HUES6 (cell line): Measurements from ENCODE around the gene ADD3.
"Not testable (repeated sequence)": the region's sequence is repeated elsewhere in the genome, so short reads cannot be mapped to it uniquely, and the experiment has no call there.

Experiments
- H3K27ac ChIP-seq: 2 replicates; pipeline ENCODE4 v1.7.0; 2013; ENCODE audit warnings: low read depth, mild to moderate bottlenecking, low read length, inconsistent platforms
- H3K27me3 ChIP-seq: 2 replicates; pipeline ENCODE4 v1.6.1; 2013; ENCODE audit warnings: low read length; ENCODE audit not compliant: control insufficient read depth, insufficient read depth
- H3K36me3 ChIP-seq: 2 replicates; pipeline ENCODE4 v1.6.1; 2013; ENCODE audit warnings: low read length; ENCODE audit not compliant: control insufficient read depth, insufficient read depth
- H3K4me1 ChIP-seq: 2 replicates; pipeline ENCODE4 v1.6.1; 2013; ENCODE audit warnings: low read length; ENCODE audit not compliant: control insufficient read depth, insufficient read depth
- H3K4me3 ChIP-seq: 2 replicates; pipeline ENCODE4 v1.5.1; 2013; ENCODE audit warnings: low read depth, low read length
- H3K9ac ChIP-seq: one replicate; pipeline ENCODE4 v1.6.1; 2013; ENCODE audit warnings: mild to moderate bottlenecking, low read length
- H3K9me3 ChIP-seq: 2 replicates; pipeline ENCODE4 v1.6.1; 2013; ENCODE audit warnings: low read depth, low read length; ENCODE audit not compliant: control insufficient read depth, insufficient read depth

The ADD3 gene

DNA sequence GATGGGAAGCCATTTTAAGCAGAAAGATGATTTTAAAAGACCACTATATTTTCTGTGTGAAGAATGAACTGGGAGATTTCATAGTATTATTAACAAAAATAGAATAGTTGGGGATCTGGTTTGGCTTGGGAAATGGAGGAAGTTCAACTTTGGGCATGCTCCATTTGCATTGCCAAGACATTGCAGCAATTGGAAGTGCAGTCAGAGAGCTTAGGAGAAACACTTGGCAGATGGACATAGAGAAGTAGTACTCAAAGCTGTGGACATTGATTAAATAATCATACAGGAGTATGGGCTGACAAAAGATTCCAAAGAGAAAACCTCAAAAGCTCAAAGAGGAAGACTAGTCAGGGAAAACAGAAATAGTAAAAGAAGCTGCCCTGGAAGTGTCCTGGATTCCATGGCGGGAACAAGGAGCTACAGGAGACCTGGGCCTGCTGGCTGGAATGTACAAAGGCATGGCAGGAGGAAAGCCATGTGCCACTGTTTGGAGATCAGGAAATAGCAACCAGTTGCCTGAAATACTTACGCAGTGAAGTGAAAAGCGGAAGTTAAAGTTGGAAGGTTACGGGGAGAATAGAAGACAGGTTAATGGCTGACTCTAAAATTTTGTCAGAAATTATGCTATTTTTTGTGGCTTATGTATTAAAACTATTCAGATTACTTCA is 106.0 kb downstream of the ADD3 start:
- H3K9me3 ChIP-seq = no peaks in the 10 kb centered on the region
- H3K4me3 ChIP-seq = no peak overlapping the region
- H3K9ac ChIP-seq = no peak overlapping the region
- no peak overlapping the region for H3K27ac ChIP-seq
- peaks cover 52% of the 10 kb centered on the region for H3K36me3 ChIP-seq
- no peaks in the 10 kb centered on the region for H3K4me1 ChIP-seq
- no peaks in the 10 kb centered on the region for H3K27me3 ChIP-seq

DNA sequence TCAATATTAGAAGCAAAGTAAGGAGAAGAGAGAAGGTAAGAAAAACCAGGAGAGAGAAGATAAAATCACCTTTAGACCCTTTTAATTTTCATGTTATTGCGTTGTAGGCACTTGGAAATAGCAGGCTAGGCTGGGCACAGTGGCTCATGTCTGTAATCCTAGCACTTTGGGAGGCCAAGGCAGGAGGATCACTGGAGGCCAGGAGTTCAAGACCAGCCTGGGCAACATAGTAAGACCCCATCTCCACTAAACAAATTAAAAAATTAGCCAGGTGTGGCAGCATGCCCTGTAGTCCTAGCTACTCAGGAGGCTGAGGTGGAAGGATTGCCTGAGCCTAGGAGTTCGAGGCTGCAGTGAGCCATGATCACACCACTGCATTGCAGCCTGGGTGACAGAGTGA is 106.9 kb downstream of the ADD3 start:
- H3K9ac ChIP-seq = not testable (repeated sequence)
- peaks cover 60% of the 10 kb centered on the region for H3K36me3 ChIP-seq

DNA sequence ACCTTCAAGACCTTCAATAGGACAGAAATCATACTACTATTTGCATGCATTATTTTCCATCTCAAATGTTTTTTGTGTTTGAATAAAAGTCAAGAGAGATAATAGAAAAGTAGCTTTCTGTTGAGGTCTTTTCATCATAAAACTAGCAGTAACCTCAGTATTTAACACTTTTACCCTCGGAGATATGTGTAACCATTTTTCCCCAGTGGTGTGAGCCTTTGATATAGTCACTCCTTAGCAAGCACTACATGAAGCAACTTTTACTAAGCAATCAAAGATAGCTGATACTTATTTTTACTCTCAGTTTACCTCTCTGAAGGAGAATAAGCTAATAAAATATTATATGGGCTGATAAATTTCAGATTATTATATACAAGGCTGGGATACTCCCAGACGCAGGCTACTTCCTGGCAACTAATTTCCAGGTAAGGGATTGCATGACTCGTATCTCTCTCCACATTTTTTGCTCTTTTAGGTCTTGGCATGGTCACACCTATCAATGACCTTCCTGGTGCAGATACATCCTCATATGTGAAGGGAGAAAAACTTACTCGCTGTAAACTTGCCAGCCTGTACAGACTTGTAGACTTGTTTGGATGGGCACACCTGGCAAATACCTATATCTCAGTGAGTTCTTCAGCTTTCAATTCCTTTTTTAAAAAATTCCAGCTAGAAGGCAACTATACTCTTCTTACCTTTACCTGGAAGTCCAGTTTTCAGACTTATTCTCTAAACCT is 108.2 kb downstream of the ADD3 start:
- no peaks in the 10 kb centered on the region for H3K27me3 ChIP-seq
- H3K27ac ChIP-seq = no peak overlapping the region
- H3K9me3 ChIP-seq = no peaks in the 10 kb centered on the region
- H3K4me3 ChIP-seq = no peak overlapping the region
- H3K9ac ChIP-seq = no peak overlapping the region
- peaks cover 61% of the 10 kb centered on the region for H3K36me3 ChIP-seq
- no peaks in the 10 kb centered on the region for H3K4me1 ChIP-seq

More for the DNA sequence above, 106.9 kb downstream of the ADD3 start:
- not testable (repeated sequence) for H3K27ac ChIP-seq, H3K9me3 ChIP-seq, H3K27me3 ChIP-seq, H3K4me3 ChIP-seq, H3K4me1 ChIP-seq

DNA sequence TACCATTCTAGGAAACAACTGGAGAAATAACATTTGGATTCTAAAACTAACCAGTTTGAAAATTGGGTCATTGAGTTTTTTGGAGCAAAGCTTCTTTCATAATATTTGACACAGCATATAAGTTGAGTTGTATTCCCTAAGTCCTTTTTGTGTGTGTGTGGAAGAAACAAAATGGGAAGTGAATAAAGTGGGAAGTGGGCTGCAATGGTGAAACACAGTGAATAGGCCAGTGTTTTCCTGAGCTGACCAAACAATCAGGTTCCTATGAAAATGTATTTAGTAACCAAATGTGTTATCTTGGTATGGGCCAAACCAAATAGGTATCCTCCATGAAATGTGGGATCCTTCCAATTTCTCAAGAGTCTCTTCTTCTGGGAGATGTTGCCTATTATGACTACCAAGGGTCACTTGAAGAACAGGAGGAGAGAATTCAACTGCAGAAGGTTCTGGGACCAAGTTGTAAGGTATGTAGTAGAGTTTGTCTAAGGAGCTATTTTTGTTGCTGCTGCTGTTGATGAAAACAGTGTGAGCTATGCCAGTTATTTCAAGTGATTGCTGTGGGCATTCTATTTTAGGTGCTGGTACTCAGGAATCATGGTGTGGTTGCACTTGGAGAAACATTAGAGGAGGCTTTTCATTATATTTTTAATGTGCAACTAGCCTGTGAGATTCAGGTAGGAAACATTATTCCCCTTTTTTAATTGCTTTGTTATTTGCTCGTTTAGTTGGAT is 111.3 kb downstream of the ADD3 start:
- H3K9me3 ChIP-seq = no peaks in the 10 kb centered on the region
- H3K4me1 ChIP-seq = no peaks in the 10 kb centered on the region
- H3K9ac ChIP-seq = no peak overlapping the region
- H3K27ac ChIP-seq = no peak overlapping the region
- peaks cover 60% of the 10 kb centered on the region for H3K36me3 ChIP-seq
- H3K27me3 ChIP-seq = no peaks in the 10 kb centered on the region
- H3K4me3 ChIP-seq = no peak overlapping the region

DNA sequence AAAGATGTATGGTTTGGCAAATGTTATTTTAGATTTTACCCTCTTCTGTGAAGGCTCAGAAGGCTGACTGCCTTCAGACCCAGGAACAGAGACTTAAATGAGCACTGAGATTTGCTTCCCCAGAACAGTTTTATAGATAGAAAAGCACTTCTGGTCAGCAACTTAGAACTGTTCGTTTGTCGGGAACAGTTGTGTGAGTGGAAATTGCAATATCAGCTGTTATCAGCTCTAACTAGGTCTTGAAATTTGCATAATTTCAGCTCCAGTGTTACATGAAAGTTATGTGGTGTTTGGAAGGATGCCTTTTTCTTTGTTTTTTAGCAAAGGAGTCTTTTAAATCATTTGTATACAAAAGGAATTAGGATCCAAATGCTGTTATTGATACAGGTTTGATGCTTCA is 115.8 kb downstream of the ADD3 start:
- H3K9me3 ChIP-seq = no peaks in the 10 kb centered on the region
- no peak overlapping the region for H3K9ac ChIP-seq
- H3K27me3 ChIP-seq = no peaks in the 10 kb centered on the region
- no peak overlapping the region for H3K27ac ChIP-seq
- H3K4me1 ChIP-seq = no peaks in the 10 kb centered on the region
- H3K4me3 ChIP-seq = no peak overlapping the region
- peaks cover 58% of the 10 kb centered on the region for H3K36me3 ChIP-seq

DNA sequence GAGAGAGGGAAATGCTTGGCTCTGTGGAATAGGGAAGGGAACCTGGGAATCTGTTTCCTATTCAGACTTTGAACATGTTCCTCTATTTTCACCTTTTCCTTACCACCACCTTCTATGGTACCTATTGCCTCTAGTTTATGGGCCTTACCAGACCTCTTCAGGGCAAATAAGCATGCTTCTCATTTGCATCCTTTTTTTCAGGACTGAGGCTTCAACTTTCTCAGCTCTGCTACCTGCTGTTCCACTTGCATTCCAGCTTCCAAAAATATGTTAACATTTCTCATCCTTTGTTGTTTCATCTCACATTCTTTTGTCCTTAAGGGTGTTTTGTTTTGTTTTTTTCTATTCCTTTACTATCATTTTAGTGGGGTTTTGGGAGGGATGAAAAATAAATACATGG is 121.7 kb downstream of the ADD3 start:
- H3K9ac ChIP-seq = no peak overlapping the region
- H3K4me3 ChIP-seq = no peak overlapping the region
- no peaks in the 10 kb centered on the region for H3K9me3 ChIP-seq
- H3K4me1 ChIP-seq = no peaks in the 10 kb centered on the region
- no peaks in the 10 kb centered on the region for H3K27me3 ChIP-seq
- H3K27ac ChIP-seq = no peak overlapping the region
- peaks cover 65% of the 10 kb centered on the region for H3K36me3 ChIP-seq

DNA sequence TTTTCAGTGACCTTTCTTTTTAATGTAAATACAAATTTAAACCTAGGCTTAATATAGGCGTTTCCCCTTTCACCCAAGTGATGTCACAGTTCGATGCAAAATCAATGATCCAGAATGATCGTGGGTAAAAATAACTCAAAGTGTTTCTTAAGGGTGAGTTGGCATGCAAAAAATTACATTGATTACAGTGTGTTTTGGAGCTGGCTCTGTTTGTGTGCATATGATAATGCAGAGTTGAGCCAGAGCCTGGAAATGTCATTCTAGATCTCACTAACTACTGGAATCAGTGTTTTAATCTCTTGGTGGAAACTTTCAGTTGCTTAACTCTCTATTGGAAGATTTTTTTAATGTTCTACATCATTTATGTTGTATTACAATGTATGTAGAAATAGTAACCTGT is 127.1 kb downstream of the ADD3 start:
- Histone ChIP-seq H3K4me3 (no peak overlapping the region), H3K9ac (no peak overlapping the region), H3K36me3 (peaks cover 31% of the 10 kb centered on the region), H3K9me3 (no peaks in the 10 kb centered on the region), H3K27me3 (no peaks in the 10 kb centered on the region), H3K27ac (no peak overlapping the region), H3K4me1 (peaks cover 2% of the 10 kb centered on the region; the same call in 1 of the 2 replicates)

DNA sequence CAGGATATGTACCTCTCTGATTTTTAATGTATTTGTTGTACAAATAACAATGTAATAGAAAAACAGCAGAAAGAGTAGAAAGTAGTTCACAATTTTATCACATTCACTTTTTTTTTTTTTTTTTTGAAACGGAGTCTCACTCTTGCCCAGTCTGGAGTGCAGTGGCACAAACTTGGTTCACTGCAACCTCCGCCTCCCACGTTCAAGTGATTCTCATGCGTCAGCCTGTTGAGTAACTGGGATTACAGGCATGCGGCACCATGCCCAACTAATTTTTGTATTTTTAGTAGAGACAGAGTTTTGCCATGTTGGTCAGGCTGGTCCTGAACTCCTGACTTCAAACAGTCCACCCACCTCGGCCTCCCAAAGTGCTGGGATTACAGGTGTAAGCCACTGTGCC is 128.1 kb downstream of the ADD3 start:
- H3K36me3 ChIP-seq = peaks cover 25% of the 10 kb centered on the region
- not testable (repeated sequence) for H3K4me3 ChIP-seq, H3K27ac ChIP-seq, H3K27me3 ChIP-seq, H3K9me3 ChIP-seq, H3K4me1 ChIP-seq, H3K9ac ChIP-seq

DNA sequence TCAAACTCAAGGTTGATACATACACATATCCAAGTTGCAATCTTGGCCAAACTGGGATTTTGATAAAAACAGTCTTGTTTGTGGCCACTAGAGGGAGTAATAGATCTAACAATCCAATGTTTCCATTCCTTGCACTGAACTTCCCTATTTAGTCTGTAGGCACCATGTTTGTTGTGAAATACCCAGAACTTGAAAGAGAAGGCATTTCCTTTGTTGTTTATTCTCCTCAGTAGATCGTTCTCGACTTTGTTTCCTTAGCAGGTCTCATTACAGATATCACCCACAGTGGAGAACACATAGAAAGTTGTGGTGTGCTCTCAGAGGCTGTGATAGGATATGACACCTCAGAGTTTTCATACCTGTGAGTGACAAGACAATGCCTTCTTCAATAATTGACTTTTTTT is 129.4 kb downstream of the ADD3 start:
- Histone ChIP-seq H3K4me1 (peaks cover 2% of the 10 kb centered on the region; the same call in 1 of the 2 replicates), H3K9ac (no peak overlapping the region), H3K9me3 (no peaks in the 10 kb centered on the region), H3K36me3 (peaks cover 12% of the 10 kb centered on the region), H3K27ac (no peak overlapping the region), H3K27me3 (no peaks in the 10 kb centered on the region), H3K4me3 (no peak overlapping the region)

DNA sequence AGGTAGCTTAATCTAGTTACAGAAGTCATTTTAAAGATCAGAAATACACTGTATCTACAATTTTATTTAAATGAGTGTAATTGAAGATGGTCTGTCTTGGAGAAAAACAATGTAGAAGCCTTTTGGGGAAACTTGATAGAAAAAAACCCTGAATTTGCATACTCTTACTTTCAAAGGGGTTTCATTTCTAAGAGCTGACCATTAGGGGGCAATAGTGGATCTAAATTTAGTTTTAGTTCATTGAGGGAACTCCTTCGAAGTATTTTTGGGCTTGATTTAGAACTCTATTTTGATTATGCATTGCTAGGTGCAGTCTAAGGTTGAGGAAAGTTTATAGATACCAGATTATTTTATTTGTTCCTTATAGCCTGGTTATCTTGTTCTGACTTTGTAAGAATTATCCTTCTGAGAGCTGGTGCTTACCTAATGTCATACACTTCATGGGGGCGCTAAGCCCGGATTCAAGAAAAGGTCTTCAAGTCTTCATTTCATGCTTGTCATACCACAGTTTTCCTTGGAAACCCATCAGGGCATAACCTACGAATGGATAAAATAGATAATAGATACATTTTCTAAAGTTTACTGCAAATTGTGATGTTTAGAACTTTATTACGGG is 130.5 kb downstream of the ADD3 start:
- Histone ChIP-seq H3K9ac (no peak overlapping the region), H3K4me1 (peaks cover 2% of the 10 kb centered on the region; the same call in 1 of the 2 replicates), H3K27ac (no peak overlapping the region), H3K27me3 (no peaks in the 10 kb centered on the region), H3K9me3 (no peaks in the 10 kb centered on the region), H3K36me3 (peaks cover 5% of the 10 kb centered on the region), H3K4me3 (no peak overlapping the region)

DNA sequence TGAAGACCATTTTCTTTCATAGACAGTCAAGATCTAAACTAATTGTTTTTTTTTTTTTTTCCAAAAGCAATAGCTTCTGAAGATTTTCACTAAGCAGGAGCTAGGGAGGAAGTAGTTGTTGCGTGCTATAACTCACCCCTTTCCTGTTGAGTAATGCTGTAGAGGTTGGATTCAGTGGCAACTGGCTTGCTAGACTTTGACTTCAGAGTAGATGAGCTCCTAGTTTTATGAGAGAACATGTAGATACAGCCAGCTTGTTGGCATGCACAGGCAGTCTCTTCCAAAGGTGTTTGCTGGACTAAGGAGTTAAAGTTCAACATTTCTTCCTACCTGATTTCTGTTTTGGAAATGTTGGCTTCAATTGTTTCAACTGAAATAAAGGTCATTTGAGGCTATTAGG is 133.4 kb downstream of the ADD3 start:
- H3K4me3 ChIP-seq = no peak overlapping the region
- peaks cover 2% of the 10 kb centered on the region; the same call in 1 of the 2 replicates for H3K4me1 ChIP-seq

More for the DNA sequence above, 133.4 kb downstream of the ADD3 start:
- no peaks in the 10 kb centered on the region for H3K9me3 ChIP-seq
- no peak overlapping the region for H3K27ac ChIP-seq
- H3K27me3 ChIP-seq = 0 out of 2 replicates have a peak, but pooled peaks cover 5% of the 10 kb centered on the region
- H3K36me3 ChIP-seq = no peaks in the 10 kb centered on the region
- H3K9ac ChIP-seq = no peak overlapping the region
